GM21737 (cell line): ENCODE measurements around the gene TMEM161B.
A peak's percentile ranks its signal among the peaks of the same experiment; 100 is the strongest.
"Not testable (repeated sequence)": the region's sequence is repeated elsewhere in the genome, so short reads cannot be mapped to it uniquely, and the experiment has no call there.

Experiments
- ATAC-seq: cut with Tn5 transposase; IDR thresholded peaks from one replicate; pipeline ENCODE4 v1.9.1; 2021; ENCODE audit warnings: mild to moderate bottlenecking, moderate library complexity; ENCODE audit not compliant: unreplicated experiment

Gene TMEM161B

GRCh38 chr5:88268385-88269184, at the start of gene TMEM161B:
TMEM161B (minus strand) TSS chr5:88268845; CDS start chr5:88268723, 122 bp downstream.
- peak; percentile 99 for ATAC-seq

- no peak for ATAC-seq
Observed at GRCh38 chr5:88304356-88304755, 35.7 kb upstream of the TMEM161B start.

- ATAC-seq: no peak
Observed at GRCh38 chr5:88298425-88298824, 29.8 kb upstream of the TMEM161B start.

- ATAC-seq: no peak
Observed at GRCh38 chr5:88290801-88291200, 22.2 kb upstream of the TMEM161B start.

DNA sequence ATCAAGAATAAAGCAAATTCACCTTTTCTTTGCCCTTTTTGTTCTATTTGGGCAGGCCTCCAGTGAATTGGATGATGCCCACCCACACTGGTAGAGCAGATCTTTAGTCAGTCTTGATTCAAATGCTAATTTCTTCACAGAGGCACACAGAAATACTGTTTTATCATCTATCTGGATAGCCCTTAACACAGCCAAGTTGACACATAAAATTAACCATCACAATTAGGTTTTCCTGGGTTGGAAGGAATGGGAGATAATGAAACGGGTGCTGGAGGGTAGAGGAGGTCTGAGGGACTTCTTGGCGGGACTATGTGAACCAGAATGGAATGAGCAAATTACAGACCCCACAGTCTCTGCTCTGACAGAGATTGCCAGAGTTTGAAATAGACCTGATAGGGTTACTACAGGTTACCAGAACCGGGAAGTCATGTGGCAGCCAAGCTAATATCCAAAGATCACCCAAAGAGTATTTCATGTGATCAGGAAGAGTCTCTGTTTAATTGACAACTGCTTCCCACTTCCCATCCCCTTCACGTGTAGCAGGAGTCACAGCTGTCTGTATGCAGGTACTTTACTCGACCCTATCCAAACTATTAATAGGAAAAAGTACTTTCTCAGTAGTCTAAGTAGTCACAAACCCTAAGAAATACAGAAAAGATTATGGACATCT, 20.0 kb upstream of the TMEM161B start:
- ATAC-seq: no peak

DNA sequence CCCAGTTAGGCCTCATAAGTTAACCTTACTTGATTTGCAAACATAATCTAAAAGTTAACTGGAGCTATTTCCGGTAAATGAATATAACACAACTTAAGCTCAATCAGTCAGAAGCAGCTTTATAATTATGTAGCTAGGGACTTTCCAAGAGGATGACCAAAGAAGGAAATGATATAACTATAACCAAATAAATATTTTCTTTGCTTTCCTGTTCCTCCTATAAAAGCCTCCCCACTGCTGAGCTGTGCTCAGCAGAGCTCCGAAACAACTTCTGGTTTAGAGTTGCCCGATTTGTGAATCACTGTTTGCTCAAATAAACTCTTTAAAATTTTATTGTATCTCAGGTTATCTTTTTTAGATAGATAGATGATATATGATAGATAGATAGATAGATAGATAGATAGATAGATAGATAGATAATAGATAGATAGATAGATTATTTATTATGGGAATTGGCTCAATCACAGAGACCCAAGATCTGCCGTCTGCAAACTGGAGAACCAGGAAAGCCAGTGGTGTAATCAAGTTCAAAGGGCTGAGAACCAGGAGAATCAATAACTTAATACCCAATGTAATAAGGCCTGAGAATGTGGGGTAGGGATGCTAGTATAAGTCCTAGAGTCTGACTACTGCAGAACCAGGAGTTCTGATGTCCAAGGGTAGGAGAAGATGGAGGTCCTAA, 19.3 kb upstream of the TMEM161B start:
- no peak for ATAC-seq

DNA sequence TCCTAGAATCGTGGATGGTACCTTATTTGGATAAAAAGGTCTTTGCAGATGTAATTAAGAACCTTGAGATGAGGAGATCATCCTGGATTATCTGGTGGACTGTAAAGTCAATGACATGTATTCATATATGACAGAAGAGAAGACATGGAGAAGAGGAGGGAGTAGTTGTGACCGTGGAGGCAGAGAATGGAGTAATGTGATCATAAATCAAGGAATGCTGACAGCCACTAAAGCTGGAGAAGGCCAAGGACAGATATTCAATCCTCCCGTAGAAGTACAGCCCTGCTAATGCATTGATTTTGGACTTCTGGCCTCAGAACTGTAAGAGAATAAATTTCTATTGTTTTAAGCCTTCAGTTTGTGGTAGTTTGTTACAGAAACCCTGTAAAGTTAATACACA, 18.7 kb upstream of the TMEM161B start:
- ATAC-seq: no peak

- ATAC-seq: no peak
Observed at GRCh38 chr5:88283690-88284089, 15.0 kb upstream of the TMEM161B start.

- no peak for ATAC-seq
Observed at GRCh38 chr5:88281322-88281721, 12.7 kb upstream of the TMEM161B start.

DNA sequence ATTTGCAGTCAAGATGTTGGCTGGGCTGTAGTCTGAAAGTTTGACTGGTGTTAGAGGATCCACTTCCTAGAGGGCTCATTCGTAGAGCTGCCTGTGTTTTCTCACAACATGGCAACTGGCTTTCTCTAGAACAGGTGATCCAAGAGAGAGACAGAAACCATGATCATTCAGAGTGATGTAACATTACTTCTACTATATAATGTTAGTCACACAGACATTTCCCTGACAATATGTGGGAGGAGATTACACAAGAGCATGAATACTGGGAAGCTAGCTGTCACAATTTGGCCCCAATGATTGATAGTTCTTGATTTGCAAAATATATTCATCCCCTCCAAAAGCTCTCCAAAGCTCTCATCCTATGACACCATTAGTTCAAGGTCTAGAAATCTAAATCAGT, 10.9 kb upstream of the TMEM161B start:
- no peak for ATAC-seq

GRCh38 chr5:88276378-88276777, 7.7 kb upstream of the TMEM161B start:
- no peak for ATAC-seq

- no peak for ATAC-seq
Observed at GRCh38 chr5:88275581-88275980, 6.9 kb upstream of the TMEM161B start.

- peak; percentile 11 for ATAC-seq
Observed at GRCh38 chr5:88269222-88269771, 652 bp upstream of the TMEM161B start.

GRCh38 chr5:88264565-88264964, 4.1 kb downstream of the TMEM161B start:
- ATAC-seq: not testable (repeated sequence)

DNA sequence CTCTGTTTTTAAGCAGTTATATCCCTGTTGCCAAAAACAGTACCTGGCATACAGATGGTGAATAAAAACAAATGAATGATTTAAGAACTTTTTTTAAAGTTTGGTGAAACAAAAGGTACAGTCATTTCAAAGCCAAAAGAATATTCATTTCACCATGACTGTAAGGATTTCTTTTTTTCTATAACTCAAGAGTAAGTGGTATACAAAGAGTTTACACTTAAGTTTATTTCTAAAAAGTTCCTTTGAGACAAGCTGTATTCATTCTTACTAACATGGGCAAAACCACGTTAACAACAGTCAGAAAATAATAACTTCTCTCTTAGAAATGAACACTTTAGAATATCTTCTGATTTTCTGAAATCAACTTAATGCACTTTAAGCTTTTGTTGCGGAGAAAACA, 5.3 kb downstream of the TMEM161B start:
- ATAC-seq: no peak

DNA sequence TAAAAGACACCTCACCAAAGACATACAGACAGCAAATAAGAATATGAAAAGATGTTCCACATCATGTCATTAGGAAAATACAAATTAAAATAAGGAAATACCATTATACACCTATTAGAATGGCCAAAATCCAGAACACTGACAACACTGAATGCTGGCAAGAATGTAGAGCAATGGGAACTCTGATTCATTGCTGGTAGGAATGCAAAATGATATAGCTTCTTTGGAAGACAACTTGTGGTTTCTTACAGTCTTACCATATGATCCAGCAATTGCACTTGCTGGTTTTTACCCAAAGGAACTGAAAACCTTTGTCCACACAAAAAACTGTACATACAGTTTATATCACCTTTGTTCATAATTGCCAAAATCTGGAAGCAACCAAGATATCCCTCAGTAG, 6.5 kb downstream of the TMEM161B start:
- no peak for ATAC-seq

DNA sequence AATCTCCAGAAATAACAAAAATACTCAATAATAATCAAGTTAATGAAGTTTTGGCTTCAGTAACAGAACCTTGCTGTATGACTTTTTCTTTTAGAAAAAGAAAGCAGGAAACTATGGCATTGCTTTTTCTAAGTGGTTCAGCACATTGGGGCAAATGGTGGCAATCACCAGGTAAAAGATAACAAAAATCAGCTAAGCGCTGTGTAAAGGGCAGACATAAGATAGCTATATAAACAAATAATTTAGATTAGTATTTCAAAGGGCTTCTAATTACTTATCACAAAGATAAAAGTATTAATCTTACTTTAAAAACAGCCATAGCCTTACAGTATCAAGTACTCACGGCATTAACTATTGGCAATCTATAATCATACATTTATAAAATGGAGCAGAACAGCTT, 10.0 kb downstream of the TMEM161B start:
- no peak for ATAC-seq

- ATAC-seq: no peak
Observed at GRCh38 chr5:88256872-88257271, 11.8 kb downstream of the TMEM161B start.

- no peak for ATAC-seq
Observed at GRCh38 chr5:88256037-88256436, 12.6 kb downstream of the TMEM161B start.

GRCh38 chr5:88254320-88254719, 14.3 kb downstream of the TMEM161B start:
- ATAC-seq: no peak

- ATAC-seq: peak; percentile 56
Observed at GRCh38 chr5:88251048-88251711, 17.5 kb downstream of the TMEM161B start.
